OCI-LY7 (cell line): Measurements from ENCODE around the gene UAP1L1. TPM values are rescaled to one million over a fixed set of nuclear protein-coding genes. Genes with fewer than 3 reads are reported as not detected.

ENCODE experiments used
- BruUV-seq: library from RNA; stranded (reverse); fragments of 400-500 nt; replicated peaks from 2 replicates; lab custom pipeline; 2021; lab: Mats Ljungman, UMichigan
- CTCF ChIA-PET: fragments of 300-600 bp; sonication (Branson Sonifier 250); formaldehyde crosslinking; loops from one replicate; lab custom pipeline; 2022; ENCODE audit warnings: antibody characterized with exemption; ENCODE audit not compliant: unreplicated experiment; lab: Charles Lee
- POLR2A ChIA-PET: fragments of 300-600 bp; sonication (Branson Sonifier 250); formaldehyde crosslinking; loops from one replicate; lab custom pipeline; 2022; ENCODE audit warnings: antibody characterized with exemption; lab: Charles Lee
- DNase-seq: peaks from one replicate; pipeline ENCODE4 v3.0.0-alpha.2; 2015; ENCODE audit warnings: low spot score
- H2AFZ ChIP-seq: fragments of 200-600 bp; sonication (generic), shearing (Covaris generic); 2 replicates; pipeline ENCODE4 v1.6.1; 2014; ENCODE audit warnings: mild to moderate bottlenecking, antibody characterized with exemption, low read length, moderate library complexity
- H3K27ac ChIP-seq: fragments of 200-600 bp; sonication (generic); 2 replicates; pipeline ENCODE4 v1.5.1; 2014; ENCODE audit warnings: mixed run types, low read depth, mild to moderate bottlenecking, moderate library complexity, low read length, inconsistent platforms; ENCODE audit not compliant: poor library complexity, severe bottlenecking
- H3K36me3 ChIP-seq: fragments of 200-600 bp; sonication (generic); 2 replicates; pipeline ENCODE4 v1.6.1; 2014; ENCODE audit warnings: mild to moderate bottlenecking, antibody characterized with exemption, low read length, moderate library complexity, mixed read lengths; ENCODE audit not compliant: insufficient read depth
- H3K4me1 ChIP-seq: fragments of 200-600 bp; sonication (generic); 2 replicates; pipeline ENCODE4 v1.5.1; 2014; ENCODE audit warnings: mild to moderate bottlenecking, low read length; ENCODE audit not compliant: insufficient read depth, poor library complexity, severe bottlenecking
- H3K4me2 ChIP-seq: fragments of 200-600 bp; sonication (generic); 2 replicates; pipeline ENCODE4 v1.6.1; 2014; ENCODE audit warnings: mild to moderate bottlenecking, low read length
- H3K4me3 ChIP-seq: fragments of 200-600 bp; sonication (generic); 2 replicates; pipeline ENCODE4 v1.5.1; 2014; ENCODE audit warnings: mild to moderate bottlenecking, low read depth, low read length; ENCODE audit not compliant: poor library complexity, severe bottlenecking
- H3K79me2 ChIP-seq: fragments of 200-600 bp; sonication (generic); 2 replicates; pipeline ENCODE4 v1.6.1; 2016; ENCODE audit warnings: low read depth, mild to moderate bottlenecking, low read length, moderate library complexity, mixed read lengths; ENCODE audit not compliant: insufficient read depth
- H3K9me2 ChIP-seq: fragments of 200-600 bp; sonication (generic); 2 replicates; pipeline ENCODE4 v1.6.1; 2016; ENCODE audit warnings: mild to moderate bottlenecking, low read length, mixed read lengths; ENCODE audit not compliant: insufficient read depth
- H3K9me3 ChIP-seq: fragments of 200-600 bp; sonication (generic); 2 replicates; pipeline ENCODE4 v1.6.1; 2014; ENCODE audit warnings: mild to moderate bottlenecking, mixed run types, low read length, mixed read lengths
- H4K20me1 ChIP-seq: fragments of 200-600 bp; sonication (generic); 2 replicates; pipeline ENCODE4 v1.6.1; 2014; ENCODE audit warnings: mild to moderate bottlenecking, antibody characterized with exemption, low read length, moderate library complexity, mixed read lengths; ENCODE audit not compliant: insufficient read depth
- CTCF ChIP-seq: fragments of 200-600 bp; sonication (generic); conservative IDR thresholded peaks from 2 replicates; pipeline ENCODE4 v1.5.1; 2014; ENCODE audit warnings: mild to moderate bottlenecking, antibody characterized with exemption, low read length, moderate library complexity, mixed read lengths
- EZH2phosphoT487 ChIP-seq: fragments of 200-600 bp; sonication (generic); IDR thresholded peaks from 2 replicates; pipeline ENCODE4 v1.6.1; 2018; ENCODE audit warnings: low read depth, borderline replicate concordance, mild to moderate bottlenecking, mixed run types, antibody characterized with exemption, low read length, moderate library complexity, mixed read lengths
- intact Hi-C: fragments of 100-400 bp; cut with micrococcal nuclease; formaldehyde crosslinking; loops from one replicate; pipeline ENCODE4 v1.10.0; 2022; ENCODE audit not compliant: unreplicated experiment
- total RNA-seq, 2 experiments: library from RNA; depleted of rRNA in 1 of 2; stranded (reverse); fragments of >200 nt in 1 of 2; shearing (Covaris generic) in 1 of 2; gene quantifications; 2 replicates each; pipeline ENCODE4 v1.2.3, GENCODE V29; 2014 to 2022

Gene UAP1L1
- total RNA-seq, 2 experiments from 2014 or later, result 5.7 to 16.7 TPM

GRCh38 chr9:137082925-137083290, 5.6 kb downstream of the UAP1L1 start:
- TF ChIP-seq EZH2phosphoT487 (no peak), CTCF (no peak)
- intact Hi-C loops, result no loop called here
- POLR2A ChIA-PET, result interaction anchor here (2.7 kb wide), 1 partner anchor 13 kb away, joined by 11 read pairs; the partner anchor contains the start of gene SAPCD2
- H3K4me2 ChIP-seq, result no peak overlapping the region
- DNase-seq, result no peak
- H2AFZ ChIP-seq, result no peak overlapping the region
- H3K9me2 ChIP-seq, result no peaks in the 10 kb centered on the region
- peaks cover 4% of the 10 kb centered on the region; the same call in 1 of the 2 replicates for H3K79me2 ChIP-seq
- H3K4me3 ChIP-seq, result no peak overlapping the region
- no TSS peak for BruUV-seq
- H3K9me3 ChIP-seq, result no peaks in the 10 kb centered on the region
- CTCF ChIA-PET, result no interaction called here
- no peak overlapping the region for H3K27ac ChIP-seq
- no peaks in the 10 kb centered on the region for H3K36me3 ChIP-seq
- no peaks in the 10 kb centered on the region for H4K20me1 ChIP-seq
- peaks cover 22% of the 10 kb centered on the region for H3K4me1 ChIP-seq

- no TSS peak for BruUV-seq
- no peak overlapping the region for H3K4me3 ChIP-seq
- TF ChIP-seq CTCF, result no peak
- TF ChIP-seq EZH2phosphoT487, result no peak
- intact Hi-C loops, result no loop called here
- H4K20me1 ChIP-seq, result no peaks in the 10 kb centered on the region
- H2AFZ ChIP-seq, result no peak overlapping the region
- H3K9me2 ChIP-seq, result no peaks in the 10 kb centered on the region
- peaks cover 22% of the 10 kb centered on the region for H3K4me1 ChIP-seq
- no peak for DNase-seq
- H3K27ac ChIP-seq, result no peak overlapping the region
- peaks cover 6% of the 10 kb centered on the region; the same call in 1 of the 2 replicates for H3K79me2 ChIP-seq
- no peak overlapping the region for H3K4me2 ChIP-seq
- POLR2A ChIA-PET, result interaction anchor here (2.7 kb wide), 1 partner anchor 14 kb away, joined by 11 read pairs; the partner anchor contains the start of gene SAPCD2
- H3K36me3 ChIP-seq, result no peaks in the 10 kb centered on the region
- CTCF ChIA-PET, result interaction anchor here (0.6 kb wide), 1 partner anchor 49 kb away, joined by 8 read pairs; no protein-coding TSS in a partner anchor
- H3K9me3 ChIP-seq, result no peaks in the 10 kb centered on the region
These were observed 6.2 kb downstream of the UAP1L1 start for GRCh38 chr9:137083394-137084004.

- CTCF ChIA-PET, result interaction anchor here (0.6 kb wide), 1 partner anchor 50 kb away, joined by 8 read pairs; no protein-coding TSS in a partner anchor
- intact Hi-C loops, result no loop called here
- Histone ChIP-seq H3K9me3 (no peaks in the 10 kb centered on the region), H3K36me3 (no peaks in the 10 kb centered on the region), H3K4me1 (peaks cover 24% of the 10 kb centered on the region), H3K27ac (no peak overlapping the region), H3K4me2 (no peak overlapping the region), H3K79me2 (peaks cover 6% of the 10 kb centered on the region; the same call in 1 of the 2 replicates), H3K4me3 (no peak overlapping the region), H2AFZ (no peak overlapping the region), H4K20me1 (no peaks in the 10 kb centered on the region), H3K9me2 (no peaks in the 10 kb centered on the region)
- TF ChIP-seq EZH2phosphoT487, result no peak
- TF ChIP-seq CTCF, result no peak
- DNase-seq, result no peak
- POLR2A ChIA-PET, result interaction anchor here (2.7 kb wide), 1 partner anchor 15 kb away, joined by 11 read pairs; the partner anchor contains the start of gene SAPCD2
- BruUV-seq, result no TSS peak
These were observed 7.2 kb downstream of the UAP1L1 start for GRCh38 chr9:137084526-137084925.
